Measurements from ENCODE around the gene IL17RA.

DNA sequence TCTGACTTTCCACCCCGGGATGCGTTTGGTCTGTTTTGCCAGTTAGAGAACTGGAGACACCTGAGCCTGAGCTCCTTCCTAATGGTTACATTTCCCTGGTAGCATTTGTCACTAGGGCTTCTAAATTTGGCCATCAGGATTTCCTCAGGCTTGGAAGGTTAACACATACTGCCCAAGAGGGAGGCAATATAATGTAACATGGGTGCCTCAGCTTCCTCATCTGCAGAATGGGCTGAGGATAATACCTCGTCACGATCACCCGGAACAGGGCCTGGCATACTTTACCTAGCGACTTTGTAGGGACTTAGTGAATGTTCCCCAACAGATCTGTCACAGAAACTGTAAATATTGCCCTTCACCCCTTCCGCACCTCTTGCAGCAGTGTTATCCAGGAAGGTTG, 11.3 kb downstream of the IL17RA start:
- TF ChIP-seq CTCF (IDR thresholded peaks at IDR 0.05) (no peak), POLR2A (IDR thresholded peaks at IDR 0.05) (no peak)

Measured in prostate gland (tissue), 2 donors.